GM19240 (cell line): ENCODE results near the gene CYP4V2.

ENCODE experiments used
- DNase-seq: peaks from one replicate; pipeline ENCODE4 v3.0.0; 2011; ENCODE audit warnings: low spot score; ENCODE audit not compliant: insufficient read length

The CYP4V2 gene

GRCh38 chr4:186188107-186188506 lies 3.3 kb upstream of the CYP4V2 start:
- no peak for DNase-seq

GRCh38 chr4:186189656-186190055 lies 1.7 kb upstream of the CYP4V2 start:
- no peak for DNase-seq

GRCh38 chr4:186190581-186191199 lies 677 bp upstream of the CYP4V2 start:
- peak; percentile 12 for DNase-seq

- peak; percentile 6 for DNase-seq
These were observed 772 bp downstream of the CYP4V2 start for GRCh38 chr4:186192066-186192612.

- no peak for DNase-seq
These were observed 2.5 kb downstream of the CYP4V2 start for GRCh38 chr4:186193851-186194250.

- DNase-seq, result no peak
These were observed 4.7 kb downstream of the CYP4V2 start for GRCh38 chr4:186196063-186196462.

- no peak for DNase-seq
These were observed 9.1 kb downstream of the CYP4V2 start for GRCh38 chr4:186200516-186200915.

GRCh38 chr4:186201010-186201409 lies 9.6 kb downstream of the CYP4V2 start:
- no peak for DNase-seq

GRCh38 chr4:186201535-186202230 lies 10.3 kb downstream of the CYP4V2 start:
- peak; percentile 55 for DNase-seq

- DNase-seq, result no peak
These were observed 11.2 kb downstream of the CYP4V2 start for GRCh38 chr4:186202490-186203140.

GRCh38 chr4:186203406-186203805 lies 12.0 kb downstream of the CYP4V2 start:
- DNase-seq, result no peak

GRCh38 chr4:186204103-186204559 lies 12.8 kb downstream of the CYP4V2 start:
- no peak for DNase-seq

GRCh38 chr4:186204686-186205085 lies 13.3 kb downstream of the CYP4V2 start:
- DNase-seq, result no peak

GRCh38 chr4:186205156-186205555 lies 13.8 kb downstream of the CYP4V2 start:
- DNase-seq, result no peak

GRCh38 chr4:186216465-186217024 lies 25.2 kb downstream of the CYP4V2 start:
- no peak for DNase-seq

- no peak for DNase-seq
These were observed 26.4 kb downstream of the CYP4V2 start for GRCh38 chr4:186217733-186218293.

GRCh38 chr4:186221624-186222023 lies 30.3 kb downstream of the CYP4V2 start:
- DNase-seq, result no peak

GRCh38 chr4:186225848-186226247 lies 34.5 kb downstream of the CYP4V2 start:
- no peak for DNase-seq

- no peak for DNase-seq
These were observed 35.3 kb downstream of the CYP4V2 start for GRCh38 chr4:186226521-186227189.

- DNase-seq, result no peak
These were observed 35.9 kb downstream of the CYP4V2 start, which contains the start of gene KLKB1 for GRCh38 chr4:186227221-186227620. Gene KLKB1, plus strand, starts transcription at chr4:186227507. Its CDS starts 689 bp downstream, at chr4:186228196.
